GM13976 (cell line): Measurements from ENCODE around the gene AQP2.
"Not testable (repeated sequence)": the region's sequence is repeated elsewhere in the genome, so short reads cannot be mapped to it uniquely, and the experiment has no call there.

Experiments used
- DNase-seq: peaks from one replicate; pipeline ENCODE4 v3.0.0; 2012; ENCODE audit warnings: low spot score
- CTCF ChIP-seq: IDR thresholded peaks from 2 replicates; pipeline ENCODE4 v1.5.1; 2012; ENCODE audit warnings: borderline replicate concordance, mild to moderate bottlenecking; ENCODE audit not compliant: insufficient read depth; ENCODE audit errors: extremely low read depth, missing control alignments, control extremely low read depth
- in situ Hi-C: fragments of 300-500 bp; cut with MboI; formaldehyde crosslinking; loops from one replicate; pipeline ENCODE4 v1.12.0; 2022; ENCODE audit warnings: low sequenced_read_pairs, mixed read lengths, inconsistent platforms; ENCODE audit not compliant: unreplicated experiment

Gene AQP2

GRCh38 chr12:49987625-49988303 lies 37.2 kb downstream of the AQP2 start:
- TF ChIP-seq CTCF: no peak
- DNase-seq: no peak
- in situ Hi-C loops: no loop called here

- in situ Hi-C loops: not testable (repeated sequence)
Measured at GRCh38 chr12:49989400-49989799, 38.9 kb downstream of the AQP2 start.

GRCh38 chr12:49990273-49990672 lies 39.7 kb downstream of the AQP2 start:
- in situ Hi-C loops: no loop called here
- no peak for DNase-seq
- TF ChIP-seq CTCF: no peak

More at GRCh38 chr12:49989400-49989799, 38.9 kb downstream of the AQP2 start:
- not testable (repeated sequence) for DNase-seq

- no peak for TF ChIP-seq CTCF
- in situ Hi-C loops: no loop called here
- DNase-seq: no peak
Measured at GRCh38 chr12:49998453-49998852, 47.9 kb downstream of the AQP2 start.

- in situ Hi-C loops: no loop called here
- no peak for DNase-seq
- no peak for TF ChIP-seq CTCF
Measured at GRCh38 chr12:50003595-50003994, 53.1 kb downstream of the AQP2 start.

GRCh38 chr12:50004696-50005095 lies 54.2 kb downstream of the AQP2 start:
- TF ChIP-seq CTCF: no peak
- in situ Hi-C loops: no loop called here

GRCh38 chr12:50005175-50005574 lies 54.6 kb downstream of the AQP2 start:
- DNase-seq: no peak
- TF ChIP-seq CTCF: no peak
- in situ Hi-C loops: no loop called here

More at GRCh38 chr12:50004696-50005095, 54.2 kb downstream of the AQP2 start:
- DNase-seq: no peak
